RKO (cell line): Measurements from ENCODE around the gene MYH16.
"Not testable (repeated sequence)": the region's sequence is repeated elsewhere in the genome, so short reads cannot be mapped to it uniquely, and the experiment has no call there.

Experiments used
- DNase-seq: peaks from one replicate; pipeline ENCODE4 v3.0.0-alpha.2; 2016; ENCODE audit warnings: low spot score

MYH16 gene

GRCh38 chr7:99258501-99258900, 14.1 kb upstream of the MYH16 start:
- no peak for DNase-seq

GRCh38 chr7:99260395-99260794, 12.2 kb upstream of the MYH16 start:
- DNase-seq, result no peak

- DNase-seq, result no peak
Measured at GRCh38 chr7:99261646-99262045, 11.0 kb upstream of the MYH16 start.

GRCh38 chr7:99265848-99266480, 6.7 kb upstream of the MYH16 start:
- no peak for DNase-seq

- DNase-seq, result peak; percentile 96
Measured at GRCh38 chr7:99267481-99267840, 5.2 kb upstream of the MYH16 start.

- DNase-seq, result no peak
Measured at GRCh38 chr7:99267841-99268576, 4.6 kb upstream of the MYH16 start.

- DNase-seq, result no peak
Measured at GRCh38 chr7:99268577-99268908, 4.1 kb upstream of the MYH16 start.

- DNase-seq, result no peak
Measured at GRCh38 chr7:99270702-99271101, 1.9 kb upstream of the MYH16 start.

- not testable (repeated sequence) for DNase-seq
Measured at GRCh38 chr7:99273561-99273960, 922 bp downstream of the MYH16 start.

GRCh38 chr7:99274908-99275307, 2.3 kb downstream of the MYH16 start:
- DNase-seq, result not testable (repeated sequence)

- no peak for DNase-seq
Measured at GRCh38 chr7:99275496-99275895, 2.9 kb downstream of the MYH16 start.

- DNase-seq, result no peak
Measured at GRCh38 chr7:99278180-99278579, 5.5 kb downstream of the MYH16 start.

GRCh38 chr7:99284165-99284564, 11.5 kb downstream of the MYH16 start:
- DNase-seq, result not testable (repeated sequence)

- DNase-seq, result no peak
Measured at GRCh38 chr7:99287779-99288534, 15.3 kb downstream of the MYH16 start.

- no peak for DNase-seq
Measured at GRCh38 chr7:99289185-99289584, 16.5 kb downstream of the MYH16 start.

GRCh38 chr7:99290148-99290547, 17.5 kb downstream of the MYH16 start:
- not testable (repeated sequence) for DNase-seq

- no peak for DNase-seq
Measured at GRCh38 chr7:99290980-99291607, 18.5 kb downstream of the MYH16 start.

GRCh38 chr7:99292127-99292526, 19.5 kb downstream of the MYH16 start:
- no peak for DNase-seq

- no peak for DNase-seq
Measured at GRCh38 chr7:99293167-99293566, 20.5 kb downstream of the MYH16 start.

- no peak for DNase-seq
Measured at GRCh38 chr7:99293650-99294049, 21.0 kb downstream of the MYH16 start.

- no peak for DNase-seq
Measured at GRCh38 chr7:99296471-99296870, 23.8 kb downstream of the MYH16 start.

GRCh38 chr7:99301496-99301895, 28.9 kb downstream of the MYH16 start:
- no peak for DNase-seq
